ENCODE measurements around the gene ARG1. TPM values are rescaled to one million over a fixed set of nuclear protein-coding genes. Genes with fewer than 3 reads are reported as not detected.

The ARG1 gene
- total RNA-seq, 4 donors from 2014 or later = 0.81 TPM; not detected in 3

- no peak overlapping the region for H3K4me3 ChIP-seq
- H3K27ac ChIP-seq = no peak overlapping the region
- TF ChIP-seq POLR2A (IDR thresholded peaks at IDR 0.05) (no peak), POLR2AphosphoS5 (IDR thresholded peaks at IDR 0.05) (no peak), EP300 (IDR thresholded peaks at IDR 0.05) (no peak), CTCF (IDR thresholded peaks at IDR 0.05) (no peak)
- H3K27me3 ChIP-seq = no peaks in the 10 kb centered on the region
- 63 to 69% methylated on average over 4 of the region's 4 CpGs for WGBS, 2 donors (ENCODE audit: low coverage in 1 of 2)
- H3K36me3 ChIP-seq = peaks cover 11 to 100% of the 10 kb centered on the region in 2 donors
- ATAC-seq = no peak
- no peaks in the 10 kb centered on the region for H3K9me3 ChIP-seq
- no peaks in the 10 kb centered on the region for H3K4me1 ChIP-seq
These were observed 27.7 kb downstream of the ARG1 start for GRCh38 chr6:131600716-131601115.

GRCh38 chr6:131602781-131603312 is 29.8 kb downstream of the ARG1 start:
- TF ChIP-seq EP300 (IDR thresholded peaks at IDR 0.05) (no peak), POLR2A (IDR thresholded peaks at IDR 0.05) (no peak), POLR2AphosphoS5 (IDR thresholded peaks at IDR 0.05) (no peak), CTCF (IDR thresholded peaks at IDR 0.05) (no peak)
- Histone ChIP-seq H3K9me3 (no peaks in the 10 kb centered on the region), H3K4me3 (no peak overlapping the region), H3K27me3 (no peaks in the 10 kb centered on the region), H3K36me3 (peaks cover 6 to 100% of the 10 kb centered on the region in 2 donors), H3K4me1 (no peaks in the 10 kb centered on the region), H3K27ac (no peak overlapping the region)
- no peak for ATAC-seq
- 50 to 54% methylated on average over 1 of the region's 1 CpG for WGBS, 2 donors (ENCODE audit: low coverage in 1 of 2)

- no peak for ATAC-seq
- H3K27ac ChIP-seq = no peak overlapping the region
- no peak overlapping the region for H3K4me3 ChIP-seq
- no peaks in the 10 kb centered on the region for H3K9me3 ChIP-seq
- 82 to 84% methylated on average over 5 of the region's 5 CpGs for WGBS, 2 donors (ENCODE audit: low coverage in 1 of 2)
- TF ChIP-seq POLR2A (IDR thresholded peaks at IDR 0.05) (no peak), POLR2AphosphoS5 (IDR thresholded peaks at IDR 0.05) (no peak), CTCF (IDR thresholded peaks at IDR 0.05) (no peak), EP300 (IDR thresholded peaks at IDR 0.05) (no peak)
- no peaks in the 10 kb centered on the region for H3K27me3 ChIP-seq
- H3K36me3 ChIP-seq = peaks cover 22 to 100% of the 10 kb centered on the region in 2 donors
- H3K4me1 ChIP-seq = no peaks in the 10 kb centered on the region
These were observed 40.4 kb downstream of the ARG1 start for GRCh38 chr6:131613296-131613925.

- ATAC-seq = no peak
These were observed 42.2 kb downstream of the ARG1 start for GRCh38 chr6:131615275-131615674.

More at GRCh38 chr6:131615275-131615674, 42.2 kb downstream of the ARG1 start:
- no peak overlapping the region for H3K27ac ChIP-seq
- H3K9me3 ChIP-seq = no peaks in the 10 kb centered on the region
- no peak overlapping the region for H3K4me3 ChIP-seq
- H3K4me1 ChIP-seq = no peaks in the 10 kb centered on the region
- peaks cover 20 to 100% of the 10 kb centered on the region in 2 donors for H3K36me3 ChIP-seq
- WGBS, 2 donors (ENCODE audit: low coverage in 1 of 2) = 96 to 100% methylated on average over 1 to 4 of the region's 4 CpGs
- TF ChIP-seq POLR2A (IDR thresholded peaks at IDR 0.05) (no peak), CTCF (IDR thresholded peaks at IDR 0.05) (no peak), POLR2AphosphoS5 (IDR thresholded peaks at IDR 0.05) (no peak), EP300 (IDR thresholded peaks at IDR 0.05) (no peak)
- no peaks in the 10 kb centered on the region for H3K27me3 ChIP-seq
